Thyroid gland (tissue), 4 donors: ENCODE results near the gene LNX1.

Experiments used
- CTCF ChIP-seq, 6 experiments: fragments of 200-600 bp in 3 of 6; fragments of 450-650 bp in 3 of 6; sonication (generic) in 3 of 6; IDR thresholded peaks; one replicate each; pipeline ENCODE4 v1.5.1; 2016 to 2019; ENCODE audit warnings: antibody characterized with exemption in 6 of 6, mild to moderate bottlenecking in 2 of 6, inconsistent platforms in 1 of 6, moderate library complexity in 1 of 6
- POLR2A ChIP-seq, 2 donors: fragments of 450-650 bp; IDR thresholded peaks; one replicate each; pipeline ENCODE4 v1.6.1; 2017; ENCODE audit warnings: antibody characterized with exemption in 2 of 2, mild to moderate bottlenecking in 2 of 2, moderate library complexity in 1 of 2

- no peak for TF ChIP-seq POLR2A (IDR thresholded peaks at IDR 0.05)
- TF ChIP-seq CTCF (IDR thresholded peaks at IDR 0.05), result no peak
Observed at GRCh38 chr4:53537606-53538005, 53.7 kb downstream of the LNX1 start.
